Uterus (tissue), 4 donors: ENCODE measurements around the gene TRIM32. TPM values are rescaled to one million over a fixed set of nuclear protein-coding genes. Genes with fewer than 3 reads are reported as not detected.

ENCODE experiments used
- DNase-seq, 2 donors: peaks; one replicate each; pipeline ENCODE4 v3.0.0-alpha.2; 2019 to 2020
- H3K27ac ChIP-seq, 2 donors: fragments of 200-600 bp; sonication (generic); 1 replicate in 1 of 2; 2 replicates in 1 of 2; pipeline ENCODE4 v1.5.1; 2016 to 2018
- H3K27me3 ChIP-seq, 2 donors: fragments of 200-600 bp; sonication (generic); one replicate each; pipeline ENCODE4 v1.5.1; 2018 to 2019; ENCODE audit warnings: control low read depth in 1 of 2
- H3K36me3 ChIP-seq, 2 donors: fragments of 200-600 bp; sonication (generic); one replicate each; pipeline ENCODE4 v1.5.1; 2019; ENCODE audit warnings: control low read depth in 1 of 2
- H3K4me1 ChIP-seq, 2 donors: fragments of 200-600 bp; sonication (generic); one replicate each; pipeline ENCODE4 v1.5.1; 2018 to 2019; ENCODE audit warnings: control low read depth in 1 of 2
- H3K4me3 ChIP-seq, 2 donors: fragments of 200-600 bp; sonication (generic); 1 replicate in 1 of 2; 2 replicates in 1 of 2; pipeline ENCODE4 v1.5.1; 2018 to 2019; ENCODE audit warnings: mild to moderate bottlenecking in 1 of 2
- H3K9me3 ChIP-seq, 2 donors: fragments of 200-600 bp; sonication (generic); one replicate each; pipeline ENCODE4 v1.5.1; 2019; ENCODE audit warnings: control low read depth in 1 of 2
- POLR2A ChIP-seq, 2 donors: fragments of 450-650 bp; IDR thresholded peaks; one replicate each; pipeline ENCODE4 v1.6.1; 2016; ENCODE audit warnings: antibody characterized with exemption in 2 of 2, mild to moderate bottlenecking in 1 of 2, moderate library complexity in 1 of 2
- intact Hi-C: fragments of 100-400 bp; cut with DNase I; formaldehyde crosslinking; loops from one replicate; pipeline ENCODE4 v1.15.1; 2023; ENCODE audit warnings: low total_unique reads
- total RNA-seq, 4 donors: library from RNA; depleted of rRNA in 3 of 4; stranded (reverse); fragments of >200 nt in 3 of 4; gene quantifications; one replicate each; pipeline versions ENCODE4 v1.1.0 to v1.2.4, GENCODE V29; 2014 to 2023
- TF ChIP-seq, protein P1 (sequence below), 4 experiments: fragments of 200-600 bp in 2 of 4; fragments of 450-650 bp in 2 of 4; sonication (generic) in 2 of 4; IDR thresholded peaks; one replicate each; pipeline ENCODE4 v1.5.1; 2016 to 2019; ENCODE audit warnings: antibody characterized with exemption in 4 of 4, mild to moderate bottlenecking in 2 of 4, moderate library complexity in 1 of 4
- donor health status: DM: yes; HTN: yes; CAD: no.

Gene TRIM32
- total RNA-seq, 4 donors from 2014 or later = 13.2 to 36.0 (median 25.3) TPM

- Histone ChIP-seq H3K4me1 (no peaks in the 10 kb centered on the region), H3K27me3 (no peaks in the 10 kb centered on the region), H3K4me3 (no peak overlapping the region), H3K36me3 (no peaks in the 10 kb centered on the region), H3K9me3 (no peaks in the 10 kb centered on the region), H3K27ac (no peak overlapping the region)
- intact Hi-C loops = no loop called here
- DNase-seq = no peak
- TF ChIP-seq, protein P1, sequence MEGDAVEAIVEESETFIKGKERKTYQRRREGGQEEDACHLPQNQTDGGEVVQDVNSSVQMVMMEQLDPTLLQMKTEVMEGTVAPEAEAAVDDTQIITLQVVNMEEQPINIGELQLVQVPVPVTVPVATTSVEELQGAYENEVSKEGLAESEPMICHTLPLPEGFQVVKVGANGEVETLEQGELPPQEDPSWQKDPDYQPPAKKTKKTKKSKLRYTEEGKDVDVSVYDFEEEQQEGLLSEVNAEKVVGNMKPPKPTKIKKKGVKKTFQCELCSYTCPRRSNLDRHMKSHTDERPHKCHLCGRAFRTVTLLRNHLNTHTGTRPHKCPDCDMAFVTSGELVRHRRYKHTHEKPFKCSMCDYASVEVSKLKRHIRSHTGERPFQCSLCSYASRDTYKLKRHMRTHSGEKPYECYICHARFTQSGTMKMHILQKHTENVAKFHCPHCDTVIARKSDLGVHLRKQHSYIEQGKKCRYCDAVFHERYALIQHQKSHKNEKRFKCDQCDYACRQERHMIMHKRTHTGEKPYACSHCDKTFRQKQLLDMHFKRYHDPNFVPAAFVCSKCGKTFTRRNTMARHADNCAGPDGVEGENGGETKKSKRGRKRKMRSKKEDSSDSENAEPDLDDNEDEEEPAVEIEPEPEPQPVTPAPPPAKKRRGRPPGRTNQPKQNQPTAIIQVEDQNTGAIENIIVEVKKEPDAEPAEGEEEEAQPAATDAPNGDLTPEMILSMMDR (IDR thresholded peaks at IDR 0.05) = no peak
- no peak for TF ChIP-seq POLR2A (IDR thresholded peaks at IDR 0.05)
Measured at GRCh38 chr9:116704470-116704869, 17.4 kb downstream of the TRIM32 start.

DNA sequence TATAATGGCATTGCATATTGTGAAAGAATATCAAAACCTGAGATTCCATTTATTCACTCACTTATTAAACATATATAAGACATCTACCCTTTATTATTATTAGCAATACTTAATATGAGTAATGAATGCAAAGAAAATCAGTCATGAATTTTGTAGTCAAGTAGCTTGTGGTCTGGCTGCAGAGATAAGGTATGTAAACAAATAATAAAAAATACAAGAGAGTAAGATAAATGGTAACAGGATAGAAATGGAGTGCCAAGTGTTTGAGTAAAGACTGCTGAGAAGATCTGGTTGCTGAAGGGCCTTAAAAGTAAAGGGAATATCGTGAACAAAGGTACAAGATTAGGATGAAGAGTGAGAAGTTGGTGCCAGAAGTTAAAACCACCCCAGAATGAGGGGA, 18.4 kb downstream of the TRIM32 start:
- Histone ChIP-seq H3K27ac (no peak overlapping the region), H3K27me3 (no peaks in the 10 kb centered on the region), H3K36me3 (no peaks in the 10 kb centered on the region), H3K9me3 (no peaks in the 10 kb centered on the region), H3K4me3 (no peak overlapping the region), H3K4me1 (no peaks in the 10 kb centered on the region)
- DNase-seq = no peak
- intact Hi-C loops = no loop called here
- no peak for TF ChIP-seq POLR2A (IDR thresholded peaks at IDR 0.05)
- TF ChIP-seq, protein P1 (IDR thresholded peaks at IDR 0.05) = no peak

GRCh38 chr9:116706310-116707290, 19.5 kb downstream of the TRIM32 start:
- H3K27ac ChIP-seq = no peak overlapping the region
- H3K4me1 ChIP-seq = no peaks in the 10 kb centered on the region
- no peaks in the 10 kb centered on the region for H3K27me3 ChIP-seq
- H3K4me3 ChIP-seq = no peak overlapping the region
- no peaks in the 10 kb centered on the region for H3K36me3 ChIP-seq
- DNase-seq = no peak
- intact Hi-C loops = no loop called here
- TF ChIP-seq POLR2A (IDR thresholded peaks at IDR 0.05) = no peak
- TF ChIP-seq, protein P1 (IDR thresholded peaks at IDR 0.05) = no peak
- H3K9me3 ChIP-seq = no peaks in the 10 kb centered on the region

- intact Hi-C loops = no loop called here
- H3K9me3 ChIP-seq = no peaks in the 10 kb centered on the region
Measured at GRCh38 chr9:116712781-116713180, 25.7 kb downstream of the TRIM32 start.

GRCh38 chr9:116713271-116713670, 26.2 kb downstream of the TRIM32 start:
- DNase-seq = no peak
- no peak for TF ChIP-seq POLR2A (IDR thresholded peaks at IDR 0.05)
- TF ChIP-seq, protein P1 (IDR thresholded peaks at IDR 0.05) = no peak
- Histone ChIP-seq H3K27ac (no peak overlapping the region), H3K4me3 (no peak overlapping the region), H3K9me3 (no peaks in the 10 kb centered on the region), H3K36me3 (no peaks in the 10 kb centered on the region), H3K27me3 (no peaks in the 10 kb centered on the region), H3K4me1 (no peaks in the 10 kb centered on the region)
- intact Hi-C loops = no loop called here

More at GRCh38 chr9:116712781-116713180, 25.7 kb downstream of the TRIM32 start:
- TF ChIP-seq, protein P1 (IDR thresholded peaks at IDR 0.05) = no peak
- TF ChIP-seq POLR2A (IDR thresholded peaks at IDR 0.05) = no peak
- H3K36me3 ChIP-seq = no peaks in the 10 kb centered on the region
- no peak overlapping the region for H3K4me3 ChIP-seq
- no peaks in the 10 kb centered on the region for H3K27me3 ChIP-seq
- no peak overlapping the region for H3K27ac ChIP-seq
- no peak for DNase-seq
- H3K4me1 ChIP-seq = no peaks in the 10 kb centered on the region
